Hematopoietic multipotent progenitor cell treated with erythropoietin and hydrocortisone succinate and interleukin-3 and kit ligand, for 17 days (in vitro differentiated cells): Measurements from ENCODE around the gene TGM5.
"Not testable (repeated sequence)": the region's sequence is repeated elsewhere in the genome, so short reads cannot be mapped to it uniquely, and the experiment has no call there.

Experiments
- DNase-seq: peaks from one replicate; pipeline ENCODE4 v3.0.0-alpha.2; 2015; ENCODE audit warnings: low spot score

TGM5 gene

GRCh38 chr15:43214592-43215295, 52.0 kb downstream of the TGM5 start:
- no peak for DNase-seq

GRCh38 chr15:43214169-43214568, 52.6 kb downstream of the TGM5 start:
- no peak for DNase-seq

- no peak for DNase-seq
Measured at GRCh38 chr15:43213466-43213865, 53.3 kb downstream of the TGM5 start.

GRCh38 chr15:43212951-43213350, 53.8 kb downstream of the TGM5 start:
- no peak for DNase-seq

- DNase-seq: no peak
Measured at GRCh38 chr15:43212299-43212698, 54.4 kb downstream of the TGM5 start.

GRCh38 chr15:43211224-43211735, 55.4 kb downstream of the TGM5 start:
- peak; percentile 51 for DNase-seq

- no peak for DNase-seq
Measured at GRCh38 chr15:43210807-43211206, 55.9 kb downstream of the TGM5 start.

- no peak for DNase-seq
Measured at GRCh38 chr15:43210172-43210745, 56.5 kb downstream of the TGM5 start.

GRCh38 chr15:43209059-43209824, 57.5 kb downstream of the TGM5 start:
- DNase-seq: peak; percentile 57

- DNase-seq: no peak
Measured at GRCh38 chr15:43208052-43209002, 58.4 kb downstream of the TGM5 start.

- DNase-seq: no peak
Measured at GRCh38 chr15:43207024-43207423, 59.7 kb downstream of the TGM5 start.

GRCh38 chr15:43206054-43206453, 60.7 kb downstream of the TGM5 start:
- DNase-seq: no peak

GRCh38 chr15:43204016-43204901, 62.5 kb downstream of the TGM5 start:
- DNase-seq: peak; percentile 72

GRCh38 chr15:43199945-43200488, 66.7 kb downstream of the TGM5 start:
- DNase-seq: no peak

- DNase-seq: no peak
Measured at GRCh38 chr15:43198992-43199391, 67.7 kb downstream of the TGM5 start.

GRCh38 chr15:43198556-43198955, 68.2 kb downstream of the TGM5 start:
- DNase-seq: not testable (repeated sequence)

GRCh38 chr15:43197773-43198172, 69.0 kb downstream of the TGM5 start:
- DNase-seq: not testable (repeated sequence)

- no peak for DNase-seq
Measured at GRCh38 chr15:43196760-43197548, 69.8 kb downstream of the TGM5 start.

GRCh38 chr15:43194795-43195194, 71.9 kb downstream of the TGM5 start:
- no peak for DNase-seq

- DNase-seq: no peak
Measured at GRCh38 chr15:43193710-43194109, 73.0 kb downstream of the TGM5 start.
